HG03521 (cell line): Measurements from ENCODE around the gene CFAP119.
"Not testable (repeated sequence)": the region's sequence is repeated elsewhere in the genome, so short reads cannot be mapped to it uniquely, and the experiment has no call there.

Experiments
- ATAC-seq: cut with Tn5 transposase; IDR thresholded peaks from one replicate; pipeline ENCODE4 v1.9.1; 2021; ENCODE audit warnings: mild to moderate bottlenecking, moderate library complexity; ENCODE audit not compliant: unreplicated experiment

CFAP119 gene

DNA sequence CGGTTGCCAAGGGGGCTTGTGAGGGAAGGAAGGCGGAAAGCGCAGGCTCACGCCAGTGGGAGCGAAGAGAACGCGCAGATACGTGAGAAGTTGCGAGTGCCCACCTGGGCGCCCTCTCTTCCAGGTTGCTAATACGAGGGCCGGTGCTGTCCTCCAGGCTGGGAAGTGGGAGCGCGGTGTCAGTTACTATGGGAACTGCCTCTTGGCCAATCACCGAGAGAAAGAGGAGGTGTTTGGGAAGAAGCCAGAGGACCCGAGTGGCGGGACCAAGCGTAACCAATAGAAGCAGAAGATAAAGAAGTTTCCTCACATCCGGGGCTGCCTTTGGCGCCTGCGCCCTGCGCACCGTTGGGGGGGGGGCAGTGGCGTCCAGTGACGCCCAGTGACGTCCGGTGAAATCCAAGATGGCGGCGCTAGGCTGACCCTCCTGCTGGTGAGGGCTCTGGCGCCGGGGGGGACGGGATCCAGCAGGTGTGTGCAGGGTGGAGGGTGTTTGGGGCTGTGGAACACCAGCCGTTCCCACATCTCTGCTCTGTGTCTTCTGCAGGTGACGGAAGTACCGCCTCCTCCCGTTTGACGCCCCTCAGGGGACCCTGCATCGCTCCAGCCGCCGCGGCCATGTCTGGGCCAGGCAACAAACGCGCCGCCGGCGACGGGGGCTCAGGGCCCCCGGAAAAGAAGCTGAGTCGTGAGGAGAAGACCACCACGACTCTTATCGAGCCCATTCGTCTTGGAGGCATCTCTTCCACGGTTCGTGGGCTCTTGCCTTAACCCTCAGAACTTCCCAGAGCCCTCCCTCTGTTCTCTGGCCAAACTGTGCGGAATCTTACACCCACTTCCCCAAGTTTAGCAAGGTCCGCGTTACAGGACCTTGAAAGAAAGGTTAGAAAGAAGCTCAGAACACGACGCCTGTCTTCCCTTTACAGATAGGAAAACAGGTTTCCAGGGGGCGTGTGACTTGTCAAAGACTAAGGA lies at the start of gene CFAP119, which contains the start of gene RNF40:
CFAP119 (minus strand) TSS at position 135 of the 975 bp plus-strand sequence. CDS start 314 bp downstream, outside the sequence.
RNF40 (plus strand) TSS at position 395 of the 975 bp plus-strand sequence; CDS start at position 619, 224 bp downstream.
- ATAC-seq, result peak; percentile 88

DNA sequence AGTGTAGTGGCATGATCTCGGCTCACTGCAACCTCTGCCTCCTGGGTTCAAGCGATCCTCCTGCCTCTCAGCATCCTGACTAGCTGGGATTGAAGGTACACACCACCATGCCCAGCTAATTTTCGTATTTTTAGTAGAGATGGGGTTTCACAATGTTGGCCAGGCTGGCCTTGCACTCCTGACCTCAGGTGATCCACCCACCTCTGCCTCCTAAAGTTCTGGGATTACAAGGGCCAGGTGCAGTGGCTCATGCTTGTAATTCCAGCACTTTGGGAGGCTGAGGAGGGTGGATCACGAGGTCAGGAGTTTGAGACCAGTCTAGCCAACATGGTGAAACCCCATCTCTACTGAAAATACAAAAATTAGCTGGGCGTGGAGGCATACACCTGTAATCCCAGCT lies 47.8 kb upstream of the CFAP119 start:
- not testable (repeated sequence) for ATAC-seq

DNA sequence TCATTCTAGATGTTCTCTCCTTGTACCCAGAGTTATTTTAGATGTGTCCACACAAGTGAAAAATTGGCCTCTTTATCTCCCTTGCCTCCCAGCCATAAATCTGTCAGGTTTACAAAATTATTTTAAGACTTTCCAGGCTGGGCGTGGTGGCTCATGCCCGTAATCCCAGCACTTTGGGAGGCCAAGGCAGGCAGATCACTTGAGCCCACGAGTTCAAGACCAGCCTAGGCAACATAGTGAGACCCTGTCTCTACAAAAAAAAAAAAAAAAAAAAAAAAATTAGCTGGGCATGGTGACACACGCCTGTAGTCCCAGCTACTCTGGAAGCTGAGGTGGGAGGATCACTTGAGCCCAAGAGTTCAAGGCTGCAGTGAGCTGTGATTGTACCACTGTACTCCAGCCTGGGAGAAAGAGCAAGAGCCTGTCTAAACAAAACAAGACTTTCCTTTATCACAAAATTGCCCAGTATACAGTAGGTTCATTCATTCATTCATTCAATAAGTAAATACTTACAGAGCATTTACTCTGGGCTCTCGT lies 47.1 kb upstream of the CFAP119 start:
- not testable (repeated sequence) for ATAC-seq

DNA sequence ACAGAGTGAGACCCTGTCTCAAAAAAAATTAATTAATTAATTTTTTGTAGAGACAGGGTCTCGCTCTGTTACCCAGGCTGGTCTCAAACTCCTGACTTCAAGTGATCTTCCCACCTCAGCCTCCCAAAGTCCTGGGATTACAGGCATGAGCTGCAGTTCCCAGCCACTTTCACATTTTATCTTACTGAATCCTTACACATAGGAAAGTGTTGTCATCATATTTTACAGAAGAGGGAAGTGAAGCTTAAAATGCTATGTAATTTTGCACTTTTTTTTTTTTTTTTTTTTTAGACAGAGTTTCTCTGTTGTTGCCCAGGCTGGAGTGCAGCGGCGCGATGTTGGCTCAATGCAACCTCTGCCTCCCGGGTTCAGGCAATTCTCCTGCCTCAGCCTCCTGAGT lies 46.3 kb upstream of the CFAP119 start:
- no peak for ATAC-seq

DNA sequence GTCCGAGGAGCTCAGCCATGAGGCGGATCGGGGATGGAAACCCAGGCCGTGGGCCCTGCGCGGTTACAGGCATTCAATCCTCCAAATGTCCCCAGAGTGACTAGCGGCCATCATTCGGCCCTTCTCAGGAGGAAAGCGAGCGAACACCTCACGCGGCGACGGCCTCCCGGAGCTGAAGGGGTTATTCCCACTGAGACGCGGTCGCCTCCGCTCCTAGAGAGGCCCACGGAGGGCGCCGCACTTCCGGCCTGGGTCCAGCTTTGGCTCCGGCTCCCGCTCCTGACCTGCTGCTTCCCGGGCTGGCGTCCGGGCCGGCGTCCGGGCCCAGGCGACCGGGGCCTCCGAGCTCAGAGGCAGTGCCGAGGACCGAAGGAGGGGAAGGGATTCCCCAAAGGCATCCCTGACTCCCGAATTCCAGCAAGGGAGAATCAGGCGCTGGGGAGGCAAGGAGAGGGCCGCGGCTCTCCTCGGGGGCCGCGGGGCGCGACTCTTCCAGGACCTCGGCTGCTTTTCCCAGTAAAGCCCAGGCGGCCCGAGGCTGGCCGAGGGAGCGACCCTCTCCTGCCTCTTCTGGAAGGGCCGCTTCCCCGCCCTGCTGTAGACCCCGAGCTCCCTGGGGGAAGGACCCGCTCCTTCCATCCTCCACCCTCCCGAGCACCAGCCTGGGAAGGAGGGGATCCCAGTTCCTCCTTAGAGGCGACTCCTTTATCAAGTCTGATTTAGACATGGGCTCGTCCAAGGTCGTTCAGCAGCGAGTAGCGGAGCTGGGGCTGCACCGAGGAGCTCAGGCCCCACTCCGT lies 43.7 kb upstream of the CFAP119 start:
- no peak for ATAC-seq

DNA sequence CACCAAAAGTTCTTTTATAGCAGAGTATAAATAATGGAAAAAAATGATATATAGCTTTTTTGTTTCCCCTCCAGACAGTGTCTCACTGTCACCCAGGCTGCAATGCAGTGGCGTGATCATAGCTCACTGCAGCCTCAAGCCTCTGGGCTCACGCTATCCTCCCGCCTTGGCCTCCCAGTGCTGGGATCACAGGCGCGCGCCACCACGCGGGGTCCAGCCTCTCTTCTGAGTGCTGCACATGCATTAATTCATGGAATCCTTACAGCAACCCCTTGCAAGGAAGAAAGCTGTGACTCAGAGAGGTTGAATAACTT lies 43.2 kb upstream of the CFAP119 start:
- ATAC-seq, result no peak

DNA sequence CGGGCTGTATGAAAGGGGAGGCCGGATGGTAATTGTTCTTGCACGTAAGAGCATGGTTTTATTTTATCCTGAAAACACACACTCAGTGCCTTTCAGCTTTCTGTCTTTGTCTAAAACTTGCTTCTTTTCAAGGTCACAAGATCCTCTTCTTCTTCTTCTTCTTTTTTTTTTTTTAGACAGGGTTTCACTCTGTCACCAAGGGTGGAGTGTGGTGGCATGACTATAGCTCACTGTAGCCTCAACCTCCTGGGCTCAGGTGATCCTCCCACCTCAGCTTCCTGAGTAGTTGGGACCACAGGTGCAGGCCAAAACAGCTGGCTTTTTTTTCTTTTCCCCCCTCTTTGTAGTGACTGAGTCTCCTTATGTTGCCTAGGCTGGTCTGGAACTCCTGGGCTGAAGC lies 41.1 kb upstream of the CFAP119 start:
- no peak for ATAC-seq

DNA sequence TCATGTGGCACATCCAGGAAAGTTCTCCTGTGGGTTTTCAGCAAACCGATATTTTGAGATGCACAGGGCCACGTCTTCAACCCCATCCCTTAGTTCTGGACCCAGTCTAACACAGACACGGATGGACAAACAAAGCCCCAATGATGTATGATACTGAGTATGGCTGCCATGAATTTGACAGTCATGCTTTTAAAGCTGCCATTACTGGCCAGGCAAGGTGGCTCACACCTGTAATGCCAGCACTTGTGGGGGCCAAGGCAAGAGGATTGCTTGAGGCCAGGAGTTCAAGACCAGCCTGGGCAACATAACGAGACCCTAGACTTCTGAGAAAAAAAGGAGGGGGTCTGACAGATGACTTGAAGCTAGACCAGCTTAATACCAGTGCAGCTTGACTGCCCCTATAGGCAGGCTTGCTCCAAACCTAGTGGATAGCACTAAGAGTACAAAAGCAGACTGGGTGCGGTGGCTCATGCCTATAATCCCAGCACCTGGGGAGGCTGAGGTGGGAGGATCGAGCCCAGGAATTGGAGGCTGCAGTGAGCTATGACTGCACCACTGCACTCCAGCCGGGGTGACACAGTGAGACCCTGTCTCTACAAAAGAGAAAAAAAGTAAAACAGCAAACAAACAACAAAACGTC lies 35.9 kb upstream of the CFAP119 start:
- ATAC-seq, result no peak

DNA sequence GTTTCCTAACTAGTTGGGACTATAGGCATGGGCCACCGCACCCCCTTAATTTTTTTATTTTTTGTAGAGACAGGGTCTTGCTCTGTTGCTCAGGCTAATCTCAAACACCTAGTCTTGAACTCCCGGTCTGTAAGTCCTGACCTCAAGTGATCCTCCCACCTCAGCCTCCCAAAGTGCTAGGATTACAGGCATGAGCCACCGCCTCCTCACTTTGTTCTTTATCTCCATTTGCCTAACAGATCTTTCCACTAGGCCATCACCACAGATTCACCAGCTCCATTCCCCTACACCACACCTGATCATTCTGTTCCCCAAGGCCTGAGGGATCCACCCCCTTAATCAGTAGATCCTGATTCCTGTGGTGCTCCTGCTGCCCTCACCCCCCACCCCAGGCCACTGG lies 32.8 kb upstream of the CFAP119 start:
- no peak for ATAC-seq

DNA sequence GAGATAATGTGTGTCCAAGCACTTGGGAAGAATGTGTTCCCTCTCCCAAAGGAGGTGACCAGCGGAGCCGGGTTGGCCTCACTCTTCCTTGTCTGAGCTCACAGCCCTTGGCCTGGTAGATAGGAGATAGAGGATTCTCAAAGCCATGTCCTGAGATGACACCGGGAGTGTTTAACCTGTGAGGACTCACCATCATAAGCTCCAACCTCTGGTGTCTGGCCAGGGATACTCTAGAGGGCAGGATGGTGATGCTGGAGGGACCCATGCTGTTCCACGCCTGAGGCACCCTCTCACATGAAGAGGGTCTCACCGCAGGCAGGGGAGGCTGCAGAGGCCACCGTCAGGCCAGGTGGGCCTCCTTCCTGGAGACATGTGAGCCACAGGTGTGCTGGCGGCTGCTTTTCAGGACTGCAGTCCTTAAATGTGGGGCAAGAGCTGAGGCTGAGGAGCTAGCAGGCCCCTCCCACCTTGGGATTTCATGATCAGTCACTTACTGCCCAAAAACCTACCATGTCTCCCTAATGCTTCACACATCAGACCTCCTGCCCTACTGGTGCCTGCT lies 31.7 kb upstream of the CFAP119 start:
- no peak for ATAC-seq

DNA sequence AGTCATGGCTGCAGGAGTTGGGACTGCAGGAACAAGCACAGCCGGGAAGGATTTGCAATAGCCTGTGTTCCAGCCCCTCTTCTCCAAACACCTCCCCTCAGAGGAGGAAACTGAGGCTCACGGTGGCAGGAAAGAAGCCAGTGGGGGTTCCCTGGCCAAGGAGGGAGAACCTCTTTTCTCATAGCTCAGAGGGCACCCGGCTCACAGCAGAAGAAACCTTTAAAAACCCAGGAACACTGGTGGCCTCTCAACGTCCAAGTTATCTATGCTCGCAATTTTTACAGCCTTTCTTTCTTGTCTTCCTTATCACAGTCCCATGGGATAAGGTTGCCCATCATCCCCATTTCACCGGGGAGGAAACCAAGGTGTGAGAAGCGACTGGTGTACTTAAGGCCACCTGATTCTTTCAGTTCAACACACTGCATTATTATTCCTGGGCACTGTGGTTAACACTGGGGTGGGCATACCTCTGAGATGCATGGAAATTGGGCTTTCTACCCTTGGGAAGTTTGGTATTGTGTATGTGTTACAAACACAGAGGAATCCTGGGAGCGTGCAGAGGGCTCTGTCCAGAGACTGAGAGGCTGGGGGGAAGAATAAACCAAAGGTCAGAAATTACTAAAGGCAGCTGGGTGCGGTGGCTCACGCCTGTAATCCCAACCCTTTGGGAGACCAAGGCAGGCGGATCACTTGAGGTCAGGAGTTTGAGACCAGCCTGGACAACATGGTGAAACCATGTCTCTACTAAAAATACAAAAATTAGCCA lies 25.9 kb upstream of the CFAP119 start:
- no peak for ATAC-seq

DNA sequence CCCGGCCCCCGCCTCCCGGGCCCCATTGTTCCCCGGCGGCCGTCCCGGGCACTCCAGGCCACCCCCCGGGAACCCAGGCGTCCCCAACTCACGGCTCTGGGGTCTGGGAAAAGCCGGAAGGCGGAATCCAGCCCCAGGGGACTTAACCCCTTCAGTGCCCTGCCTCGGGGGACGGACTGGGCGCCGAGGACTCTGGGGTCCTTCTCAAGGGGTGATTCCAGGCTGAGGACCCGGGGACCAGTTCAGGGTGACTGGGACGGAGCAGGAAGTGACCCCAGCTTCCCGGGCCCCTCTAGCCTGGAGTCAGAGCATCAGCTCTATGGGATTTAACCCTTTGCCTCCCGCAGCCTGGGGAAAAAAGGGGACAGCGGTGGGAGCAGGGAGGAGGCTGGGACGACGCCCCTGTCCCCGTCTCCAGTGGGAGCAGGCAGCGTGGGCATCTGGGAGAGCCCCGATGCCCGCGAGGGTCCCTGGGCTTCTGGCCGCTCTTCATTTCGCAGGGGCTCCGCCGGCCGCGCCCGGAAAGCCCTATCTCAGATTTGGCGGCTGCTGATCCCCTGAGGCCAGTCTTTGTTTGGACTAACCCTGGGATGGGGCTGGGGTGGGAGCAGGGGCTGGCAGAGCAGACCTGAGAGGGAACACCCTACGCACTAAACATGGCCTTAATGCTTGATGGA lies 25.2 kb upstream of the CFAP119 start, which contains the start of gene ZNF629:
ZNF629 (minus strand) TSS at position 270 of the 677 bp plus-strand sequence. CDS start 2,723 bp downstream, outside the sequence.
- ATAC-seq, result no peak

DNA sequence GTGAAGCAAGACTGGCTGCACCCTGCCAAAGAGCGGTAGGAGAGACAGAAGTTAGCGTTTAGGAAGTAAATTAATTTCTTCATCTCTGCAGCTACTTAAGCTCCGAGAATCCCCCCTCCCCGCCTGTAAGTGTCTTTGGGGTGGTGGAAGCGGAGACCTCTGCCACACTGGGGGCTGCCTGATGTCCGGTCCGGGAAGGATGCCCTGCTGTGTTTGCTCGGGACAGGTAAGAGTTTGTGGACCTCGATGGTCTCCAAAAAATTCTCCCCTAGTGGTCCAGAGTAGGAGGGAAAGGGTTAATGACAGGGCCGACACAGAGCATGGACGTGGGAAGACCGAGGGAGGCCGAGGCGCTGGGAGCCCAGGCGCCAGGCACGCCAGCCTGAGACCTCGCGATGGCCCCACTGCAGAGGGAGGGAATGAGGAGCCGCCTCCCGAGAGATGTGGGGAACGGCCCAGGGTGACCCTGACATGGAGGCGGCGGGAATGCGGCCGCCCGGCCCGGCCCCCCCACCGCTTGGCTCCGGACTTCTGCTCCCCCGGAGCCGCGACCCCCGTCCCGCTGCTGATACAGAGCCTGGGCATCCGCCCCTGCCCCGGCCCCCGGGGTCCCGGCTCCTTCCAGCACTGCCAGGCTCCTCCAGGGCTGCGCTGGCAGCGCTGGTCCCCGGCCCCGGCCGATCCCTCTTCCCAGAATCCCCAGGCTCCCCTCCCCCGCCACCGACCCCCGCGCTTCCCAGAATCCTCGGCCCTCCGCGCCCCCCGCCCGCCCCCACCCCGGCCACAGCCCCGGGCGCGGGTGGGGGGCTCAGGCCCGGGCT lies 24.5 kb upstream of the CFAP119 start:
- no peak for ATAC-seq

DNA sequence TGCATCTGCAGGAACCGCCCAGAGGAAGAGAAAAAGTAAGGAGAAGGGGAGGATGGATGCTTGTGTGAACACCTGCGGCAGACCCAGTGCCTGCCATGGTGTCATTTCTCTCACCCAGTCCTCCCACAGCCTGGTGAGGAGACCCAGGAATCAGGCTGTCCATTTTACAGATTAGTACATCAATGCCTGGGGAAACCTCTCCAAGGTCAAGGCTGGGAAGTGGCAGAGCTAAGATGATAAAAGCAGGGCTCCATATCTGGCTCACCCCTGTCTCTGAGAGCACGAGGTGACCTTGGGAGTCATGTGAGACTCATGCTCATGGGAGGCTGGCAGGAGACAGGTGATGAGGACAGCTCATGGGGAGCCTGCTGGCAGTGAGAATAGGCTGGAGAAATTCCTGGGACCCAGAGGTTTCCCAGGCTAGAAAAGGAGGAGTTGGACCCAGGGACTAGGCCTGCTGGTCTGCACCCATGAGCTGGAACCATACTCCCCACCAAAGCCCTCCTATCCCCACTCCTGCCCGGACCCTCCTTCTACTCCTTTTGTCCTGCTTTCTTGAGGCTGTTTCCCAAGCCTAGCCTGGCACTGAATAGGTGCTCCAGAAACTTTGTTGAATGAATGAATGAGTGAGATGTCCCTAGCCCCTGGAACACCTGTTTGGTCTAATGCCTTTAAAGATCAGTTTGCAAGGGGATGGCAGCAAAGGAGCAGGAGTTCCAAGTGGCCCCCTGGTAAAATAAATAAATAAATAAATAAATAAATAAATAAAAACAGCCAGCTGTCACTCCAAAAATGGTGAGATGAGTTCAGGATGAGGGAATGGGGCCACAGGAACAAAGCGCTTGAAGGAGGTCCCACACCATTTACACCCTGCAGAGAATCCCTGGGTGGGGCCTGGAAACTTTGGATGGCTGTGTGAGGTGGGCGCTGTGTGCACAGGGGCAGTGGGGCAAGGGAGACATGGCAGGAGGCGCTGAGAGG lies 23.6 kb upstream of the CFAP119 start:
- ATAC-seq, result no peak

DNA sequence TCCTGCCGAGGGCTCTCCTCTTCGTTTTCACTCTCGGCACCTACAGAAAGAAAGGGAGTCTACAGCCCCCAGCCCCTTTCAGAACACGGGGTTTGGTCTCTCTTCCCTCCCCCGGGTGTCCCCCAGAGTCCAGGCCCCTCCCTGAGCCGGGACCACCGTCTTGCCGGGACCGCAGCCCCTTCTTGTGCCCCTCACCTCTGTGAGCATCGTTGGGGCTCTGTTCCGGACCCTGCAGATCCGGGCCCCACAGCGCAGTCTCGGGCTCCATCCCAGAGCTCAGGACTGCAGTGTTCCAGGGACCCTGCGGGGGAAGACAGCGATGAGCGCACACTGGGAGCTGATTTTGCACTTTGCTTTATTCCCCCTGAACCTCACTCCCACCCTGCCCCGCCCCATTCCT lies 22.4 kb upstream of the CFAP119 start:
- ATAC-seq, result no peak

DNA sequence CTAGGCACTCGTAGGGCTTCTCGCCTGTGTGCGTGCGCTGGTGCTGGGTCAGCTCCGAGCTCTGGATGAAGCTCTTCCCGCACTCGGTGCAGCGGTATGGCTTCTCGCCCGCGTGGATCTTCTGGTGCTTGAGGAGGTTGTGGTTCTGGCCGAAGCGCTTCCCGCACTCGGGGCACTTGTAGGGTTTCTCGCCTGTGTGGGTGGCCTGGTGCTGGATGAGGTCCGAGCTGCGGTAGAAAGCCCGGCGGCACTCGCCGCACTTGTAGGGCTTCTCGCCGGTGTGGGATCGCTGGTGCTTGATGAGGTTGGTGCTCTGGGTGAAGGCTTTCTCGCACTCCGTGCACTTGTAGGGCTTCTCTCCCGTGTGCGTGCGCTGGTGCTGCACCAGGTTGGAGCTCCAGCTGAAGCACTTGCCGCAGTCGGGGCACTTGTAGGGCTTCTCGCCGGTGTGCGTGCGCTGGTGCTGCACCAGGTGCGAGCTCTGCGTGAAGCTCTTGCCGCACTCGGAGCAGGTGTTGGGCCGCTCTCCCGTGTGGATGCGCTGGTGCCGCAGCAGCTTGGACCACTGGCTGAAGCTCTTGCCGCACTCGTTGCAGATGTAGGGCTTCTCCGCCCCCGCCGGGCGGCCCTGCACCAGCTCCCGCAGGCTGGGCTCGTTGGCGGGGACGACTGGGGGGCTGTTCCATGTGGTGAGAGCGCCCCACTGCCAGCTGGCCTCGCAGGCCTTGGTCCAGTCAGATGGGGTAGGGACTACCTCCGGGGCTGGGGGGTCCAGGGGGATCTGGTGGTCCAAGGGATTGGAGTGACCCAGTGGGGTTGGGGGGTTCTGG lies 21.6 kb upstream of the CFAP119 start:
- no peak for ATAC-seq
